Nephron progenitor cell (in vitro differentiated cells): ENCODE measurements around the gene CEACAM7.

ENCODE experiments used
- DNase-seq: peaks from one replicate; pipeline ENCODE4 v3.0.0; 2021
- H3K27ac Mint-ChIP-seq: 2 replicates; pipeline ENCODE4 v1.8.0; 2021; ENCODE audit warnings: mild to moderate bottlenecking, moderate library complexity, mixed read lengths
- H3K27me3 Mint-ChIP-seq: 2 replicates; pipeline ENCODE4 v1.8.0; 2021; ENCODE audit warnings: mild to moderate bottlenecking, low read depth, mixed read lengths; ENCODE audit not compliant: poor library complexity
- H3K36me3 Mint-ChIP-seq: 2 replicates; pipeline ENCODE4 v1.8.0; 2021; ENCODE audit warnings: low read depth, mixed read lengths
- H3K4me1 Mint-ChIP-seq: 2 replicates; pipeline ENCODE4 v1.8.0; 2021; ENCODE audit warnings: mixed read lengths
- H3K4me3 Mint-ChIP-seq: 2 replicates; pipeline ENCODE4 v1.8.0; 2021; ENCODE audit warnings: mild to moderate bottlenecking, moderate library complexity, mixed read lengths
- H3K9me3 Mint-ChIP-seq: 2 replicates; pipeline ENCODE4 v1.8.0; 2021; ENCODE audit warnings: mild to moderate bottlenecking, moderate library complexity, mixed read lengths
- CTCF ChIP-seq: fragments of 200-600 bp; sonication (generic); IDR thresholded peaks from 2 replicates; pipeline ENCODE4 v1.5.0; 2021; ENCODE audit warnings: antibody characterized with exemption

CEACAM7 gene

GRCh38 chr19:41698746-41699230 lies 10.7 kb upstream of the CEACAM7 start:
- no peak for TF ChIP-seq CTCF
- H3K27me3 Mint-ChIP-seq: peaks cover 8% of the 10 kb centered on the region
- no peaks in the 10 kb centered on the region for H3K4me1 Mint-ChIP-seq
- H3K9me3 Mint-ChIP-seq: peaks cover 87% of the 10 kb centered on the region
- H3K27ac Mint-ChIP-seq: no peak overlapping the region
- H3K4me3 Mint-ChIP-seq: no peak overlapping the region
- H3K36me3 Mint-ChIP-seq: no peaks in the 10 kb centered on the region
- no peak for DNase-seq

GRCh38 chr19:41697198-41697855 lies 9.3 kb upstream of the CEACAM7 start:
- peaks cover 6% of the 10 kb centered on the region for H3K27me3 Mint-ChIP-seq
- H3K36me3 Mint-ChIP-seq: no peaks in the 10 kb centered on the region
- no peak overlapping the region for H3K27ac Mint-ChIP-seq
- no peak for TF ChIP-seq CTCF
- no peak overlapping the region for H3K4me3 Mint-ChIP-seq
- H3K9me3 Mint-ChIP-seq: peaks cover 89% of the 10 kb centered on the region
- H3K4me1 Mint-ChIP-seq: no peaks in the 10 kb centered on the region
- DNase-seq: no peak

GRCh38 chr19:41696402-41697197 lies 8.5 kb upstream of the CEACAM7 start:
- Mint-ChIP-seq H3K27me3 (peaks cover 6% of the 10 kb centered on the region), H3K36me3 (no peaks in the 10 kb centered on the region), H3K27ac (no peak overlapping the region), H3K4me1 (no peaks in the 10 kb centered on the region), H3K9me3 (peaks cover 93% of the 10 kb centered on the region), H3K4me3 (no peak overlapping the region)
- TF ChIP-seq CTCF: no peak
- peak; percentile 10 for DNase-seq

- H3K4me1 Mint-ChIP-seq: no peaks in the 10 kb centered on the region
- no peaks in the 10 kb centered on the region for H3K36me3 Mint-ChIP-seq
- peaks cover 9% of the 10 kb centered on the region for H3K27me3 Mint-ChIP-seq
- no peak for DNase-seq
- TF ChIP-seq CTCF: no peak
- no peak overlapping the region for H3K27ac Mint-ChIP-seq
- H3K4me3 Mint-ChIP-seq: no peak overlapping the region
- peaks cover 95% of the 10 kb centered on the region for H3K9me3 Mint-ChIP-seq
Measured at GRCh38 chr19:41695745-41696144, 7.7 kb upstream of the CEACAM7 start.

- no peak overlapping the region for H3K4me3 Mint-ChIP-seq
- TF ChIP-seq CTCF: no peak
- no peak overlapping the region for H3K27ac Mint-ChIP-seq
- peaks cover 92% of the 10 kb centered on the region for H3K9me3 Mint-ChIP-seq
- no peaks in the 10 kb centered on the region for H3K36me3 Mint-ChIP-seq
- DNase-seq: no peak
- no peaks in the 10 kb centered on the region for H3K4me1 Mint-ChIP-seq
- H3K27me3 Mint-ChIP-seq: peaks cover 9% of the 10 kb centered on the region
Measured at GRCh38 chr19:41694831-41695635, 7.0 kb upstream of the CEACAM7 start.
